Nephron (organoid): Measurements from ENCODE around the gene GPR21.

Experiments used
- H3K27ac Mint-ChIP-seq, 3 experiments: 2 replicates each; pipeline ENCODE4 v1.8.0; 2020; ENCODE audit warnings: mixed read lengths in 3 of 3, mild to moderate bottlenecking in 2 of 3, moderate library complexity in 1 of 3
- H3K27me3 Mint-ChIP-seq: 2 replicates; pipeline ENCODE4 v1.8.0; 2021; ENCODE audit warnings: low read depth, mild to moderate bottlenecking, moderate library complexity, mixed read lengths
- H3K36me3 Mint-ChIP-seq: 2 replicates; pipeline ENCODE4 v1.8.0; 2020; ENCODE audit warnings: low read depth, mixed read lengths
- H3K4me1 Mint-ChIP-seq: 2 replicates; pipeline ENCODE4 v1.8.0; 2020; ENCODE audit warnings: mixed read lengths
- H3K4me3 Mint-ChIP-seq, 3 experiments: 2 replicates each; pipeline ENCODE4 v1.8.0; 2020; ENCODE audit warnings: mild to moderate bottlenecking in 3 of 3, mixed read lengths in 3 of 3, moderate library complexity in 2 of 3
- H3K9me3 Mint-ChIP-seq: 2 replicates; pipeline ENCODE4 v1.8.0; 2020; ENCODE audit warnings: mixed read lengths
- TF ChIP-seq, protein P1 (sequence below), 3 experiments: fragments of 200-600 bp; sonication (generic); IDR thresholded peaks; one replicate each; pipeline ENCODE4 v1.5.0; 2021; ENCODE audit warnings: antibody characterized with exemption in 3 of 3; ENCODE audit not compliant: unreplicated experiment in 3 of 3

Gene GPR21

GRCh38 chr9:122996586-122996985 lies 36.9 kb upstream of the GPR21 start:
- Mint-ChIP-seq H3K9me3 (no peaks in the 10 kb centered on the region), H3K27me3 (no peaks in the 10 kb centered on the region), H3K4me1 (no peaks in the 10 kb centered on the region), H3K27ac (no peak overlapping the region), H3K4me3 (no peak overlapping the region), H3K36me3 (peaks cover 51% of the 10 kb centered on the region)
- TF ChIP-seq, protein P1, sequence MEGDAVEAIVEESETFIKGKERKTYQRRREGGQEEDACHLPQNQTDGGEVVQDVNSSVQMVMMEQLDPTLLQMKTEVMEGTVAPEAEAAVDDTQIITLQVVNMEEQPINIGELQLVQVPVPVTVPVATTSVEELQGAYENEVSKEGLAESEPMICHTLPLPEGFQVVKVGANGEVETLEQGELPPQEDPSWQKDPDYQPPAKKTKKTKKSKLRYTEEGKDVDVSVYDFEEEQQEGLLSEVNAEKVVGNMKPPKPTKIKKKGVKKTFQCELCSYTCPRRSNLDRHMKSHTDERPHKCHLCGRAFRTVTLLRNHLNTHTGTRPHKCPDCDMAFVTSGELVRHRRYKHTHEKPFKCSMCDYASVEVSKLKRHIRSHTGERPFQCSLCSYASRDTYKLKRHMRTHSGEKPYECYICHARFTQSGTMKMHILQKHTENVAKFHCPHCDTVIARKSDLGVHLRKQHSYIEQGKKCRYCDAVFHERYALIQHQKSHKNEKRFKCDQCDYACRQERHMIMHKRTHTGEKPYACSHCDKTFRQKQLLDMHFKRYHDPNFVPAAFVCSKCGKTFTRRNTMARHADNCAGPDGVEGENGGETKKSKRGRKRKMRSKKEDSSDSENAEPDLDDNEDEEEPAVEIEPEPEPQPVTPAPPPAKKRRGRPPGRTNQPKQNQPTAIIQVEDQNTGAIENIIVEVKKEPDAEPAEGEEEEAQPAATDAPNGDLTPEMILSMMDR (IDR thresholded peaks at IDR 0.05; ENCODE audit: unreplicated experiment in 3 of 3): no peak

DNA sequence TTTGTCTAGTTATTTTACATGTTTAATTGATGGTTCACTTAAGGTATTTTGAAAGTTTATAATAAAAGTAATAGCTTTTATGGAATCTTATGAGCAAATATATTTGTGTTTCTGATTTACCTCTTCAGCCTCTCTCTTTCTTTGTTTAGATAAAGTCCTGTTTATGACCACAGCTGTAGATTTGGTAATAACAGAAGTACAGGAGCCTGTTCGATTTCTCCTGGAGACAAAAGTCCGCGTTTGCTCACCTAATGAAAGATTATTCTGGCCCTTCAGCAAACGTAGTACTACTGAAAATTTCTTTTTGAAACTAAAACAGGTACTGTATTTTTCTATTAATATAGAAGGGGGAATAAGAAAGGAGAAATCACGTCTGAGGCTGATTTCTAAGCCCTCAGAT lies 35.0 kb upstream of the GPR21 start:
- no peaks in the 10 kb centered on the region for H3K9me3 Mint-ChIP-seq

GRCh38 chr9:123000371-123001068 lies 32.9 kb upstream of the GPR21 start:
- no peaks in the 10 kb centered on the region for H3K27me3 Mint-ChIP-seq
- TF ChIP-seq, protein P1 (IDR thresholded peaks at IDR 0.05; ENCODE audit: unreplicated experiment in 3 of 3): no peak
- H3K36me3 Mint-ChIP-seq: peaks cover 58% of the 10 kb centered on the region
- no peak overlapping the region for H3K27ac Mint-ChIP-seq
- no peak overlapping the region for H3K4me3 Mint-ChIP-seq
- H3K9me3 Mint-ChIP-seq: no peaks in the 10 kb centered on the region
- peaks cover 17% of the 10 kb centered on the region for H3K4me1 Mint-ChIP-seq

More for the DNA sequence above, 35.0 kb upstream of the GPR21 start:
- TF ChIP-seq, protein P1 (IDR thresholded peaks at IDR 0.05; ENCODE audit: unreplicated experiment in 3 of 3): no peak
- Mint-ChIP-seq H3K36me3 (peaks cover 58% of the 10 kb centered on the region), H3K4me1 (peaks cover 10% of the 10 kb centered on the region), H3K4me3 (no peak overlapping the region), H3K27ac (peak overlapping the region in 1 of 3 experiments; percentile 53), H3K27me3 (no peaks in the 10 kb centered on the region)

DNA sequence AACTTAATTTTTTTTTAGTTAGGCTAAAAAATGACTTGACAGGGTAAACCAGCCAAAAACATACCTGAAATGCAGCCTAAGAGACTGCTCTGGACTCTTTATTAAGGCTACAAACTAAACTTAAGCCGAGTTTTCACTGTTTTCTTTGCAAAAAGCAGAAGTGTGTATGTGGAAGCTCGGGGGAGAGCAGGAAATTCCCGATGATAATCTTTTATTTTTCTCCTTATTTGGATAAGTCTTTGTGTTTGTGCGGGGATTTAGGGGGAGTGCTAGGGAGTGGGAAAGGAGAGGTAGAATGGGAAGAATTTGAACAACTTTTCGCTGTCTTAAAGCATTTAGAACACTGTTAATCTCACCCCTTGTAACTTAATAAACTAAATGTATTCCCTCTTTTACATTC lies 30.7 kb upstream of the GPR21 start:
- Mint-ChIP-seq H3K4me1 (peaks cover 17% of the 10 kb centered on the region), H3K27ac (peak overlapping the region; percentile 97 to 98 (median 98)), H3K36me3 (peaks cover 48% of the 10 kb centered on the region), H3K4me3 (peak overlapping the region; percentile 8 to 51 (median 41)), H3K9me3 (no peaks in the 10 kb centered on the region), H3K27me3 (no peaks in the 10 kb centered on the region)
- TF ChIP-seq, protein P1 (IDR thresholded peaks at IDR 0.05; ENCODE audit: unreplicated experiment in 3 of 3): no peak

DNA sequence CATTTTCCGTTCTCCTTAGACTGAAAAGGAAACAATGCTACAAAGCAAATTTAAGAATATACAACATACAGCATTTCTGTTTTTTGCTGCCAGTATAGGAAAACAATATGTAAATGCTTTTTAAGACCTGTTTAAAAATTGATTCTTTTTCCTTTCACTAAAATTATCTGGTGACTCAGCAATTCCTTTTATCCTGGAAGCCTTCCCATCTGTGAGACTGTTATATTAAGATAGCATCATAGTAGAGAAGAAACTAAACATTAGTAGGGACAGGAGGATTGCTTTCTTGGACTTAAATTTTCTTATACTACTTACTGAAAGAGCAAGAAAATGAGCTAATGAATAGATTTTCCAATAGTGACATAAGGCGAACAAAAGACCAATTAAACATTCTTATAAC lies 30.0 kb upstream of the GPR21 start:
- Mint-ChIP-seq H3K4me3 (peak overlapping the region in 1 of 3 experiments; percentile 49), H3K27me3 (no peaks in the 10 kb centered on the region), H3K27ac (peak overlapping the region; percentile 97 to 98 (median 98)), H3K36me3 (peaks cover 45% of the 10 kb centered on the region), H3K4me1 (peaks cover 17% of the 10 kb centered on the region), H3K9me3 (no peaks in the 10 kb centered on the region)
- TF ChIP-seq, protein P1 (IDR thresholded peaks at IDR 0.05; ENCODE audit: unreplicated experiment in 3 of 3): no peak

- no peaks in the 10 kb centered on the region for H3K9me3 Mint-ChIP-seq
- H3K4me1 Mint-ChIP-seq: peaks cover 17% of the 10 kb centered on the region
- peaks cover 32% of the 10 kb centered on the region for H3K36me3 Mint-ChIP-seq
- TF ChIP-seq, protein P1 (IDR thresholded peaks at IDR 0.05; ENCODE audit: unreplicated experiment in 3 of 3): no peak
- no peak overlapping the region for H3K4me3 Mint-ChIP-seq
- peak overlapping the region in 1 of 3 experiments; percentile 58 for H3K27ac Mint-ChIP-seq
- H3K27me3 Mint-ChIP-seq: no peaks in the 10 kb centered on the region
Observed at GRCh38 chr9:123005964-123006363, 27.5 kb upstream of the GPR21 start.
